ENCODE measurements around the gene VMP1. TPM values are rescaled to one million over a fixed set of nuclear protein-coding genes. Genes with fewer than 3 reads are reported as not detected.
"Not testable (repeated sequence)": the region's sequence is repeated elsewhere in the genome, so short reads cannot be mapped to it uniquely, and the experiment has no call there.

VMP1 gene
- total RNA-seq, 1 experiment from 2014 or later: 277 TPM

GRCh38 chr17:59869941-59870218 is 162.4 kb downstream of the VMP1 start:
- no TSS peak for BruUV-seq (replicated peaks)
- ATAC-seq (no peak), DNase-seq (no peak)
- Histone ChIP-seq H4K20me1 (ENCODE audit: low read length) (no peaks in the 10 kb centered on the region), H3K9ac (ENCODE audit: low read length) (no peak overlapping the region), H3K79me2 (ENCODE audit: low read length) (no peaks in the 10 kb centered on the region), H3F3A (ENCODE audit: low read length, unreplicated experiment) (no peaks in the 10 kb centered on the region), H3K27ac (ENCODE audit: low read length) (no peak overlapping the region), H3K9me2 (replicated peaks; ENCODE audit: low read length) (no peaks in the 10 kb centered on the region), H3K9me3 (ENCODE audit: low read length) (no peaks in the 10 kb centered on the region), H3K27me3 (ENCODE audit: low read length) (no peaks in the 10 kb centered on the region), H3K4me3 (ENCODE audit: low read length) (no peak overlapping the region), H3K4me2 (ENCODE audit: low read length) (no peak overlapping the region), H2AFZ (ENCODE audit: low read length) (no peak overlapping the region), H3K4me1 (ENCODE audit: insufficient read depth, low read length) (peaks cover 4% of the 10 kb centered on the region; the same call in 1 of the 2 replicates), H3K36me3 (ENCODE audit: low read depth, low read length) (peaks cover 16% of the 10 kb centered on the region; the same call in 1 of the 2 replicates)
- intact Hi-C loops (cut with micrococcal nuclease): no loop called here
- ChIA-PET CTCF (interaction anchor here (0.6 kb wide), 1 partner anchor 165 kb away, joined by 8 read pairs; no protein-coding TSS in a partner anchor), POLR2A (ENCODE audit: unreplicated experiment) (interaction anchor here (0.7 kb wide), 1 partner anchor 23 kb away, joined by 15 read pairs; the partner anchor contains the start of gene TUBD1)
- TF ChIP-seq EZH2phosphoT487 (IDR thresholded peaks at IDR 0.05; ENCODE audit: borderline replicate concordance, low read length) (no peak), CTCF (conservative IDR thresholded peaks at IDR 0.05; ENCODE audit: low read depth, low read length) (no peak), EZH2 (IDR thresholded peaks at IDR 0.05; ENCODE audit: low read length, unreplicated experiment) (no peak)

DNA sequence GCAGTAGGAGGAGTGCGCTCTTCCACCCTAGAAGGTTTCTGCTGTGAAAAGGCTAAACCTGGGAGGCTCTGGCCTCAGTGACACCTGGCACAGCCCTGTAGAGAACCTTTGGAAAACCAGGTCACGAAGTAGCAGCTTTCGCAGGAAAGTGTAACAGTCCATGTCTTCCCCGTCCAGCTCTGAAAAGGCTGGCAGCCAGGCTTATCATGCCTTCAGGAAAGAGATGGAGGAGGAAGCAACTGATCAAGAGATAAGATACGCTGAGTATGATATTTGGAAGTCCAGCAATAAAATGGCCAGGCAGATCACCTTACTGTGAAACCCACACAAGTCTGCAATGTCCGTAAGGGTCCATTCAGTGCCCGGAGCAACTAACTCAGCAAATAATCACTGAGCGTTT is 163.0 kb downstream of the VMP1 start:
- Histone ChIP-seq H3F3A (ENCODE audit: low read length, unreplicated experiment) (no peaks in the 10 kb centered on the region), H3K27me3 (ENCODE audit: low read length) (no peaks in the 10 kb centered on the region), H3K27ac (ENCODE audit: low read length) (no peak overlapping the region), H2AFZ (ENCODE audit: low read length) (no peak overlapping the region), H3K4me2 (ENCODE audit: low read length) (no peak overlapping the region), H3K9me3 (ENCODE audit: low read length) (no peaks in the 10 kb centered on the region), H4K20me1 (ENCODE audit: low read length) (no peaks in the 10 kb centered on the region), H3K79me2 (ENCODE audit: low read length) (no peaks in the 10 kb centered on the region), H3K4me1 (ENCODE audit: insufficient read depth, low read length) (peaks cover 4% of the 10 kb centered on the region; the same call in 1 of the 2 replicates), H3K9me2 (replicated peaks; ENCODE audit: low read length) (no peaks in the 10 kb centered on the region), H3K4me3 (ENCODE audit: low read length) (no peak overlapping the region), H3K36me3 (ENCODE audit: low read depth, low read length) (peaks cover 20% of the 10 kb centered on the region), H3K9ac (ENCODE audit: low read length) (no peak overlapping the region)
- TF ChIP-seq CTCF (conservative IDR thresholded peaks at IDR 0.05; ENCODE audit: low read depth, low read length): no peak
- no peak for TF ChIP-seq EZH2 (IDR thresholded peaks at IDR 0.05; ENCODE audit: low read length, unreplicated experiment)
- no peak for TF ChIP-seq EZH2phosphoT487 (IDR thresholded peaks at IDR 0.05; ENCODE audit: borderline replicate concordance, low read length)
- BruUV-seq (replicated peaks): no TSS peak
- no peak for DNase-seq
- intact Hi-C loops (cut with micrococcal nuclease): no loop called here
- ChIA-PET POLR2A (ENCODE audit: unreplicated experiment) (no interaction called here), CTCF (no interaction called here)
- ATAC-seq: no peak

DNA sequence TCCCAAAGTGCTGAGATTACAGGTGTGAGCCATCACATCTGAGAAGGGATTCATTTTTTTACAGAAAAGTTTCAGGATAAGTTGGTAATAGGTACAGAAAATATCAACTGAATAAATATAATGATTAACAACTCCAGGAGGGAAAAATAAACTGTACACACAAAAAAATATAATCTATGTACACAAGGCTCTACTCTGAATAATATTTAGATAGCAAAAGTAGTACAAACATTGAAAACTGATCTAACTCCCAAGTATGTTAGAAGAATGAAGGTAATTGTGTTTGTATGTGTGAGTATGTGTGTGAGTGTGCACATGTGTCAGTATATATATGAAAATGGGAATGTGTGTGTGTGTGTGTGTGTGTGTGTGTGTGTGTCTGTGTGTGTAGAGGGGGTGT is 164.9 kb downstream of the VMP1 start:
- ATAC-seq: peak; percentile 68
- no TSS peak for BruUV-seq (replicated peaks)
- no peak for DNase-seq
- TF ChIP-seq CTCF (conservative IDR thresholded peaks at IDR 0.05; ENCODE audit: low read depth, low read length): no peak
- TF ChIP-seq EZH2 (IDR thresholded peaks at IDR 0.05; ENCODE audit: low read length, unreplicated experiment): no peak
- no peak for TF ChIP-seq EZH2phosphoT487 (IDR thresholded peaks at IDR 0.05; ENCODE audit: borderline replicate concordance, low read length)
- H3K9me2 ChIP-seq (replicated peaks; ENCODE audit: low read length): no peaks in the 10 kb centered on the region
- H4K20me1 ChIP-seq (ENCODE audit: low read length): no peaks in the 10 kb centered on the region
- no peaks in the 10 kb centered on the region for H3K79me2 ChIP-seq (ENCODE audit: low read length)
- POLR2A ChIA-PET (ENCODE audit: unreplicated experiment): no interaction called here
- H3K27ac ChIP-seq (ENCODE audit: low read length): no peak overlapping the region
- no peak overlapping the region for H3K4me2 ChIP-seq (ENCODE audit: low read length)
- no peak overlapping the region for H3K9ac ChIP-seq (ENCODE audit: low read length)
- H3K9me3 ChIP-seq (ENCODE audit: low read length): no peaks in the 10 kb centered on the region
- intact Hi-C loops (cut with micrococcal nuclease): no loop called here
- H3F3A ChIP-seq (ENCODE audit: low read length, unreplicated experiment): no peaks in the 10 kb centered on the region
- CTCF ChIA-PET: no interaction called here
- no peaks in the 10 kb centered on the region for H3K27me3 ChIP-seq (ENCODE audit: low read length)
- peaks cover 33% of the 10 kb centered on the region for H3K36me3 ChIP-seq (ENCODE audit: low read depth, low read length)
- no peak overlapping the region for H2AFZ ChIP-seq (ENCODE audit: low read length)
- H3K4me1 ChIP-seq (ENCODE audit: insufficient read depth, low read length): peaks cover 4% of the 10 kb centered on the region; the same call in 1 of the 2 replicates
- H3K4me3 ChIP-seq (ENCODE audit: low read length): no peak overlapping the region

DNA sequence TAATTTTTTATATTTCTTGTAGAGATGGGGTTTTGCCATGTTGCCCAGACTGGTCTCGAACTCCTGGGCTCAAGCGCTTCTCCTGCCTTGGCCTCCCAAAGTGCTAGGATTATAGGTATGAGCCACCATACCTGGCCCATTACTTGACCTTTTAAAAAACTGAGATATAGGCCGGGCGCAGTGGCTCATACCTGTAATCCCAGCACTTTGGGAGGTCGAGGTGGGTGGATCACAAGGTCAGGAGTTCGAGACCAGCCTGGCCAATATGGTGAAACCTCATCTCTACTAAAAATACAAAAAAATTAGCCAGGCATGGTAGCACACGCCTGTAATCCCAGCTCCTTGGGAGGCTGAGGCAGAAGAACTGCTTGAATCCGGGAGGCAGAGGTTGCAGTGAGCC is 166.0 kb downstream of the VMP1 start:
- H3K9ac ChIP-seq (ENCODE audit: low read length); H3K9me2 ChIP-seq (replicated peaks; ENCODE audit: low read length); H3K27ac ChIP-seq (ENCODE audit: low read length); H3K4me1 ChIP-seq (ENCODE audit: insufficient read depth, low read length); H3K4me3 ChIP-seq (ENCODE audit: low read length); H3F3A ChIP-seq (ENCODE audit: low read length, unreplicated experiment); H2AFZ ChIP-seq (ENCODE audit: low read length); DNase-seq; CTCF ChIA-PET; BruUV-seq (replicated peaks); H3K27me3 ChIP-seq (ENCODE audit: low read length); H3K9me3 ChIP-seq (ENCODE audit: low read length); H4K20me1 ChIP-seq (ENCODE audit: low read length); intact Hi-C loops (cut with micrococcal nuclease); H3K4me2 ChIP-seq (ENCODE audit: low read length); H3K79me2 ChIP-seq (ENCODE audit: low read length); ATAC-seq: not testable (repeated sequence)
- peaks cover 39% of the 10 kb centered on the region for H3K36me3 ChIP-seq (ENCODE audit: low read depth, low read length)
- POLR2A ChIA-PET (ENCODE audit: unreplicated experiment): interaction anchor here (0.6 kb wide), 1 partner anchor 129 kb away, joined by 4 read pairs; no protein-coding TSS in a partner anchor
